PC-3 (cell line): Measurements from ENCODE around the gene SLC36A3. TPM values are rescaled to one million over a fixed set of nuclear protein-coding genes. Genes with fewer than 3 reads are reported as not detected.
A peak's percentile ranks its signal among the peaks of the same experiment; 100 is the strongest.
"Not testable (repeated sequence)": the region's sequence is repeated elsewhere in the genome, so short reads cannot be mapped to it uniquely, and the experiment has no call there.

ENCODE experiments used
- ATAC-seq: fragments of 200-7000 bp; cut with Tn5 transposase; 2 replicates; pipeline ENCODE4 v1.9.1; 2020; ENCODE audit warnings: mild to moderate bottlenecking, moderate library complexity
- BruUV-seq: library from RNA; stranded (reverse); fragments of 400-500 nt; replicated peaks from 2 replicates; lab custom pipeline; 2021; lab: Mats Ljungman, UMichigan
- CTCF ChIA-PET: fragments of 300-600 bp; sonication (Branson Sonifier 250); formaldehyde crosslinking; loops from one replicate; lab custom pipeline; 2022; ENCODE audit warnings: antibody characterized with exemption; lab: Charles Lee
- POLR2A ChIA-PET: fragments of 300-600 bp; sonication (Branson Sonifier 250); formaldehyde crosslinking; loops from one replicate; lab custom pipeline; 2022; ENCODE audit warnings: antibody characterized with exemption; ENCODE audit not compliant: unreplicated experiment; lab: Charles Lee
- DNase-seq: peaks from one replicate; pipeline ENCODE4 v3.0.0-alpha.2; 2015
- H2AFZ ChIP-seq: fragments of 300-600 bp; sonication (generic); 2 replicates; pipeline ENCODE4 v1.6.0; 2016; ENCODE audit warnings: antibody characterized with exemption, low read length
- H3F3A ChIP-seq: fragments of 300-600 bp; sonication (generic); one replicate; pipeline ENCODE4 v1.6.0; 2017; ENCODE audit warnings: antibody characterized with exemption, low read length, control low read depth, mild to moderate bottlenecking; ENCODE audit not compliant: unreplicated experiment
- H3K27ac ChIP-seq: fragments of 300-600 bp; sonication (generic); 2 replicates; pipeline ENCODE4 v1.5.1; 2016; ENCODE audit warnings: mild to moderate bottlenecking, low read length
- H3K27me3 ChIP-seq: fragments of 300-600 bp; sonication (generic); 2 replicates; pipeline ENCODE4 v1.6.1; 2016; ENCODE audit warnings: low read length, mixed read lengths
- H3K36me3 ChIP-seq: fragments of 300-600 bp; sonication (generic); 2 replicates; pipeline ENCODE4 v1.6.1; 2016; ENCODE audit warnings: low read depth, mixed run types, low read length, mixed read lengths
- H3K4me1 ChIP-seq: fragments of 300-600 bp; sonication (generic); 2 replicates; pipeline ENCODE4 v1.5.1; 2016; ENCODE audit warnings: low read length; ENCODE audit not compliant: insufficient read depth
- H3K4me2 ChIP-seq: fragments of 300-600 bp; sonication (generic); 2 replicates; pipeline ENCODE4 v1.6.0; 2016; ENCODE audit warnings: low read length
- H3K4me3 ChIP-seq: fragments of 300-600 bp; sonication (generic); 2 replicates; pipeline ENCODE4 v1.5.1; 2016; ENCODE audit warnings: mild to moderate bottlenecking, low read length, mixed read lengths
- H3K79me2 ChIP-seq: fragments of 300-600 bp; sonication (generic); 2 replicates; pipeline ENCODE4 v1.6.1; 2017; ENCODE audit warnings: low read length, mixed read lengths
- H3K9ac ChIP-seq: fragments of 300-600 bp; sonication (generic); 2 replicates; pipeline ENCODE4 v1.6.0; 2016; ENCODE audit warnings: mild to moderate bottlenecking, low read length
- H3K9me2 ChIP-seq: fragments of 300-600 bp; sonication (generic); replicated peaks from 2 replicates; pipeline ENCODE4 v1.6.1; 2016; ENCODE audit warnings: mixed run types, low read length, mixed read lengths
- H3K9me3 ChIP-seq: fragments of 300-600 bp; sonication (generic); 2 replicates; pipeline ENCODE4 v1.6.1; 2016; ENCODE audit warnings: low read length, mixed read lengths
- H4K20me1 ChIP-seq: fragments of 300-600 bp; sonication (generic); 2 replicates; pipeline ENCODE4 v1.6.1; 2016; ENCODE audit warnings: low read length, mixed read lengths
- EZH2 ChIP-seq: fragments of 300-600 bp; sonication (generic); IDR thresholded peaks from one replicate; pipeline ENCODE4 v1.6.1; 2017; ENCODE audit warnings: antibody characterized with exemption, mild to moderate bottlenecking, low read length; ENCODE audit not compliant: unreplicated experiment
- EZH2phosphoT487 ChIP-seq: fragments of 300-600 bp; sonication (generic); IDR thresholded peaks from 2 replicates; pipeline ENCODE4 v1.6.1; 2018; ENCODE audit warnings: mild to moderate bottlenecking, antibody characterized with exemption, low read length, borderline replicate concordance
- intact Hi-C: fragments of 100-400 bp; cut with micrococcal nuclease; formaldehyde crosslinking; loops from 2 replicates; pipeline ENCODE4 v1.9.0; 2023
- total RNA-seq: library from RNA; depleted of rRNA; stranded (reverse); fragments of >200 nt; gene quantifications from 2 replicates; pipeline ENCODE4 v1.2.3, GENCODE V29; 2014
- TF ChIP-seq, protein P1 (sequence below): fragments of 300-600 bp; sonication (generic); conservative IDR thresholded peaks from 2 replicates; pipeline ENCODE4 v1.5.1; 2017; ENCODE audit warnings: antibody characterized with exemption, low read depth, mild to moderate bottlenecking, low read length

The SLC36A3 gene
- total RNA-seq, 1 experiment from 2014 or later: not detected

DNA sequence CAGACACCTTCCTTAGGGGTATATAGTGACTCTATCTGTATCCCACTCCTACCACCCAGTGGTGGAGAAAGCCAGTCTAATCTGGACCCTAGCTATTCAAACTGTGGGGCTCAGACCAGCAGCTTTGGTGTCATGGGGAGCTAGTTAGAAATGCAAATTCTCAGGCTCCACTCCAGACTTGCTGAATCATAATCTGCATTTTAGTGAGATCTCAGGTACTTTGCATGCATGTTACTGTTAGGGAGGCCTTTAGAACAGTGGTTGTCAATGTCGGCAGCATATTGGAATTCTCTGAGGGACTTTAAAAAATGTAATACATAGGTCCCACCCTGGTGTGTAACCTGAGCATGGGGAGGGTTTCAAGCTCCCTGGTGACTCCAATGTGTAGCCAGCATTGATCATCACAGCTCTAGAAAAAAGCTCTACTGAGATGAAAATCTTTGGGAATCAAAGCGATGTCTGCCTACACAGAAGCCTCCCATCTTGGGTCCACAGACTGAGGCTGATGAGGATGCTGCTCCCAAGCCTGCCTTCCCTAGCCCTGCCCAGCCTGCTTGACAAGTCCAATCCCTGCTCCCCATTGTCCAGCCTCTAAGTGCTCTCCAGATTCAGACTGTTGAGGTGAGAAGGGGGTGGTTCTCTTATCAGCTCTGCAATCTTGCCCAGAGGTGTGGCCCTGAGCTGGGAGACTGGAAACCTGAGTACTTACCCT, 62.5 kb downstream of the SLC36A3 start:
- peak; percentile 50 for DNase-seq
- CTCF ChIA-PET: interaction anchor here (0.7 kb wide), 1 partner anchor 239 kb away, joined by 3 read pairs; no protein-coding TSS in a partner anchor
- H3K36me3 ChIP-seq: no peaks in the 10 kb centered on the region
- H3K4me1 ChIP-seq: peaks cover 5% of the 10 kb centered on the region
- H3K9ac ChIP-seq: no peak overlapping the region
- no peak overlapping the region for H3K4me2 ChIP-seq
- POLR2A ChIA-PET: interaction anchor here (0.9 kb wide), 1 partner anchor 12 kb away, joined by 3 read pairs; the partner anchor contains the start of gene GM2A
- H3K27ac ChIP-seq: no peak overlapping the region
- H3K9me3 ChIP-seq: no peaks in the 10 kb centered on the region
- intact Hi-C loops: no loop called here
- H3K4me3 ChIP-seq: no peak overlapping the region
- no peaks in the 10 kb centered on the region for H3K27me3 ChIP-seq
- H2AFZ ChIP-seq: no peak overlapping the region
- no TSS peak for BruUV-seq
- no peaks in the 10 kb centered on the region for H3K9me2 ChIP-seq
- H4K20me1 ChIP-seq: no peaks in the 10 kb centered on the region
- H3F3A ChIP-seq: no peaks in the 10 kb centered on the region
- no peaks in the 10 kb centered on the region for H3K79me2 ChIP-seq
- ATAC-seq: peak; percentile 27; the same call in 1 of the 2 replicates
- TF ChIP-seq EZH2 (no peak), EZH2phosphoT487 (no peak)
- TF ChIP-seq, protein P1, sequence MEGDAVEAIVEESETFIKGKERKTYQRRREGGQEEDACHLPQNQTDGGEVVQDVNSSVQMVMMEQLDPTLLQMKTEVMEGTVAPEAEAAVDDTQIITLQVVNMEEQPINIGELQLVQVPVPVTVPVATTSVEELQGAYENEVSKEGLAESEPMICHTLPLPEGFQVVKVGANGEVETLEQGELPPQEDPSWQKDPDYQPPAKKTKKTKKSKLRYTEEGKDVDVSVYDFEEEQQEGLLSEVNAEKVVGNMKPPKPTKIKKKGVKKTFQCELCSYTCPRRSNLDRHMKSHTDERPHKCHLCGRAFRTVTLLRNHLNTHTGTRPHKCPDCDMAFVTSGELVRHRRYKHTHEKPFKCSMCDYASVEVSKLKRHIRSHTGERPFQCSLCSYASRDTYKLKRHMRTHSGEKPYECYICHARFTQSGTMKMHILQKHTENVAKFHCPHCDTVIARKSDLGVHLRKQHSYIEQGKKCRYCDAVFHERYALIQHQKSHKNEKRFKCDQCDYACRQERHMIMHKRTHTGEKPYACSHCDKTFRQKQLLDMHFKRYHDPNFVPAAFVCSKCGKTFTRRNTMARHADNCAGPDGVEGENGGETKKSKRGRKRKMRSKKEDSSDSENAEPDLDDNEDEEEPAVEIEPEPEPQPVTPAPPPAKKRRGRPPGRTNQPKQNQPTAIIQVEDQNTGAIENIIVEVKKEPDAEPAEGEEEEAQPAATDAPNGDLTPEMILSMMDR: no peak

DNA sequence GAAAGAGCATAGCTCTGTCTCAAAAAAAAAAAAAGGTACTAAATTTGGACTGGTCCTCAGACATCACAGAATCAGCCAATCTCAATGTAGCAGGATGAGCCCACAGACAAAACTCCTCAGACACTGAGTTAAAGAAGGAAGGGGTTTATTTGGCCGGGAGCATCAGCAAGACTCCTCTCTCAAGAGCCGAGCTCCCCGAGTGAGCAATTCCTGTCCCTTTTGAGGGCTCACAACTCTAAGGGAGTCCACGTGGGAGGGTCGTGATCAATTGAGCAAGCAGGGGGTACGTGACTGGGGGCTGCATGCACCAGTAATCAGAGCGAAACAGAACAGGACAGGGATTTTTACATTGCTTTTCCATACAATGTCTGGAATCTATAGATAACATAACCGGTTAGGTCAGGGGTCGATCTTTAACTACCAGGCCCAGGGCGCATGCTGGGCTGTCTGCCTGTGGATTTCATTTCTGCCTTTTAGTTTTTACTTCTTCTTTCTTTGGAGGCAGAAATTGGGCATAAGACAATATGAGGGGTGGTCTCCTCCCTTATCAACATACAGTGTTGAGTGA, 63.2 kb downstream of the SLC36A3 start:
- H3K27ac ChIP-seq, H3K36me3 ChIP-seq, H3K9me3 ChIP-seq, ATAC-seq, H2AFZ ChIP-seq, H3K4me1 ChIP-seq, H3K4me2 ChIP-seq, H4K20me1 ChIP-seq, intact Hi-C loops, H3K27me3 ChIP-seq, DNase-seq, CTCF ChIA-PET, BruUV-seq, H3K9me2 ChIP-seq, H3K9ac ChIP-seq, H3F3A ChIP-seq, H3K4me3 ChIP-seq, H3K79me2 ChIP-seq: not testable (repeated sequence)
- POLR2A ChIA-PET: interaction anchor here (0.5 kb wide), 1 partner anchor 265 kb away, joined by 12 read pairs; no protein-coding TSS in a partner anchor

DNA sequence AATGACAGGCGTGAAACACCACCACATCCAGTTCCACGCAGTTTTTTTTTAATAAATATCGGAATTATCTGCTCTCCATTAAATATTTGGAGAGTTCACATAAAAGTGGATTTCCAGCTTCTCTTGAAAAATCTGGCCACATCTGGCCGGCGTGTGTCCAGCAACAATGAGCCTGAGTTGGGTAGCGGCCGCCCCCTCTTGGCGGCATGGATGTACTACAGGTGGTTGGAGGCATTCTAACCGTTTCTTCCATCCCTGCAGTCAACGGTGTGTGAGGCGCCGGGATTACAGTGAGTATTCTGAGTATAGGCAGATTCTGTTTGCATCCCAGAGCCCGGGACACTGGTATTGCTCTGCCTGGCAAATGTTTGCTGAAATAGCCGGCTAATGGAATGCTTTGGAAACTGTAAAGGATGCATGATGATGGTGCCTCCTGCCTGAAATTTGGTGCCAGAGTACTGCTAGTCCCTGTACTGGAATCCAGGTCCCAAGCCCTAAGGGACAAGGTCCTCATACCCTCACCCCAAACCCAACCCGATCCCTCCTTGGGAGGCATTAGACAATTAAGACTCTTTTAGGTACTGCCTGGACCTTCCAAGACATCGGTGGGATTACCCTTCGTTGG, 64.2 kb downstream of the SLC36A3 start:
- H2AFZ ChIP-seq: no peak overlapping the region; the same call in 1 of the 2 replicates
- H4K20me1 ChIP-seq: no peaks in the 10 kb centered on the region
- POLR2A ChIA-PET: interaction anchor here (0.5 kb wide), 1 partner anchor 59 kb away, joined by 3 read pairs; no protein-coding TSS in a partner anchor
- no peaks in the 10 kb centered on the region for H3K36me3 ChIP-seq
- CTCF ChIA-PET: interaction anchor here (0.6 to 1.2 kb wide), 11 partner anchors 13 to 215 kb away, joined by 3 to 20 read pairs (median 6); partner anchors contain the start of genes ANXA6, CCDC69 and GM2A
- no peak overlapping the region for H3K4me2 ChIP-seq
- ATAC-seq: peak; percentile 93
- H3K4me3 ChIP-seq: no peak overlapping the region
- no peaks in the 10 kb centered on the region for H3K79me2 ChIP-seq
- BruUV-seq: no TSS peak
- H3K27ac ChIP-seq: no peak overlapping the region
- H3K27me3 ChIP-seq: no peaks in the 10 kb centered on the region
- no peaks in the 10 kb centered on the region for H3F3A ChIP-seq
- H3K9ac ChIP-seq: no peak overlapping the region
- H3K4me1 ChIP-seq: peaks cover 5% of the 10 kb centered on the region
- peak; percentile 77 for DNase-seq
- intact Hi-C loops: loop anchor here (1.0 to 5.0 kb wide), 4 partner anchors 15 to 113 kb away; partner anchors contain the start of gene CCDC69
- TF ChIP-seq, protein P1: peak; percentile 94
- no peak for TF ChIP-seq EZH2phosphoT487
- no peaks in the 10 kb centered on the region for H3K9me3 ChIP-seq
- H3K9me2 ChIP-seq: no peaks in the 10 kb centered on the region
